DMS 273 (cell line): Measurements from ENCODE around the gene GPC5.

Experiments
- DNase-seq: peaks from one replicate; lab custom pipeline; 2025; ENCODE audit not compliant: unreplicated experiment; lab: John Stamatoyannopoulos, UW

The GPC5 gene

DNA sequence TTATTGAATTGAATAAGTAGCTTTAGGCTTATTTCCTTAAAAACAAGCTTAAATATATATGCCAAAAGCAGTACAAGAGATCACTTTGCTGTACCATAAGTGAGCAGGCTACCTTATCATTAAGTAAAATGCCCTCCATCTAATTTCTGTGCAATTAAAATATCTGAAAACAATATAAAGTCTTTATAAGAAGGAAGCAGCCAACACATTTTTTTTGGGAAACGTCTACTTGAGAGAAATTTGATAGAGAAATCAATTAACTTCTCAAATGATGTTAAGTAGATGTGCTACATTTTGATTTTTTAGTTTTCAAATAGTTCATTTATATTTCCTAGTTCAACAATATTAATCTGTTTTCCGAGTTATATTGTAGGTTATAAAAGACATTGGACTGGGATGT lies 52.5 kb downstream of the GPC5 start:
- no peak for DNase-seq

GRCh38 chr13:91454666-91455065 lies 56.2 kb downstream of the GPC5 start:
- no peak for DNase-seq

DNA sequence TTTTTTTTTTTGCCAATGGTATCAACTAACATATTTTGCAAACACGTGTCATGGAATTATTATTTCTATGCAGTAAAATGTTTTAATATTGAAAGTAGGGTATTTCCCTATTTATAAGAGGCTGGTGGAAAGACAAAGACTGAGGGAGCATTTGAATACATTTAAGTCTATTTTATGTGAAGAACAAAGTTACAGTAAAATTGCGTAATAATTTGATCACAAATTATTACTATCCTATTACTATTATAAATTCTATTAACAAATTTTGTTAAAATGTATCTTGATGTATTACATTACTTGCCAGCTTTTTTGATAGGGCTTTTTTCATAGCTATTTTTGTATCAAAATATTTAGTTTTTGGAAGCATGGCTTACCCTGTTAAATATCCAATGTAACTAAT lies 58.4 kb downstream of the GPC5 start:
- DNase-seq = no peak

- DNase-seq = no peak
Observed at GRCh38 chr13:91459485-91459884, 61.1 kb downstream of the GPC5 start.

DNA sequence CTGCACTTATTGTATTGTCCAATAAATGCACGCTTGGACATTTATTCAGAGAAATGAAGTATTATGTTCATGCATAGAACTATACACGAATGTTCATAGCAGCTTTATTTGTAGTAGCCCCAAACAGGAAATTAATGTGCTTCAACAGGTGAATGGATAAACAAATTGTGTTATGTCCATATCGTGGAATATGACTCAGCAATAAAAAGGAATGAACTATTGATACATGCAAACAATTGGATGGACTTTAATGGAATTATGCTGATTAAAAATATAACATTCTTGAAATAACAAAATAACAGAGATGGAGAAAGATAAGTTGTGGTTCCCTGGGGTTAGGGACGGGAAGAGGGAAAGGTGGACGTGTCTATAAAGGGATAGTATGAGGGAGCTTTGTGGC lies 65.9 kb downstream of the GPC5 start:
- no peak for DNase-seq

DNA sequence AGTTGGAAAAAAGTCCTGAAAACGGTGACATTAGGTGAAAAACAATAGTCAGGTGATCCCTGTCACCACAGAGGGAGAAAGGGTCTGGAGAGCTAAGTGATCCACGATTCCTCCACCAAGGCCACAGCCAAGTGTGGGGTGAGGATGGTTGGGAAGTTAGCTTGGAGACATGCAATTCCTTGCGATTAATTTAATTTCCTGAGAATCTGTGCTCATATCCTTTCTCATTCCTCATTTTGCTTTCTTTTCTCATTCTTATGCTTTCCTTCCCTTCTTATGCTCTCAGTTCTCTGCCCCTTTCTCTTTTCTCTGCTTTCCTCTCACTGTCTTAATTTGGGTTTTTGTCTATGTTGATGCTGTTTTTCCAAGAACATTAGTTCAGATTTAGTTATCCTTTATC lies 68.8 kb downstream of the GPC5 start:
- DNase-seq = no peak

DNA sequence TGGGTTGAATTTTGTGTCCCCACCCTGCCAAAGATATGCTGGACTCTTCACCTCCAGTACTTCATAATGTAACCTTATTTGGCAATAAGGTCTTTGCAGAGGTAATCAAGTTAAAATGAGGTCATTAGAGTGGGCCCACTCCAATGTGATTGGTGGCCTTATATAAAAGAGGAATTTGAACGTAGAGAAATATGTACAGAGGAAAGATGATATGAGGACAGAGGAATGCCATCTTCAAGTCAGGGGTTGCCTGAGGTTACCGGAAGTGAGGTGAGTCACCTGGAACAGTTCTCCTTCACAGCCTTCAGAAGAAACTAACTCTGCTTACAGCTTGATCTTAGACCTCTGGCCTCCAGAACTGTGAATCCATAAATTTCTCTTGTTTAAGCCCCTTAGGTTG lies 69.9 kb downstream of the GPC5 start:
- no peak for DNase-seq

DNA sequence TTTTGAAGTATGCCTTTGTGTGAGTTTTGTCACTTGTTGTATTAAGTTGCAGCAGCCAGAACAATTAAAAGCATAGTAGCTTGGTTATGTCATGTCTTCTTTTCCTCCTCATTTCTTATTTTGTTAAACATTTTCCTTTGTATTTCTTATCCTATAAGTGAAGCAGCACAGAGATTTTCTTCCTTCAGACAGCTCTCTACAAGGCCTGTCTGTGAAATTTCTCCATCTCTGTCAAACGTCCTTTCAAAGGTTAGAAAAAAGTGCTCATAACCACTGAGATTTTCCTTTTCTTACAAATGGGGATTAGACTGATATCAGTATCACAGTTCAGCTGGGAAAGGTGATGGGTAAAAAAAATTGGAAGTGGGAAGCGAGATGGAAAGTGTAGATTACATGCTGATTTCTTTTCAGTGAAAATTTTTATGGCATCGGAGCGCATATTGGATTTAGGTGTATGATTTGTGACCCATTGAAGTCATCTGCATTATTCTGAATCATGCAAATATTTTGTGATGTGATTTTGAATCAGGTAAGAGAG lies 71.7 kb downstream of the GPC5 start:
- DNase-seq = no peak

DNA sequence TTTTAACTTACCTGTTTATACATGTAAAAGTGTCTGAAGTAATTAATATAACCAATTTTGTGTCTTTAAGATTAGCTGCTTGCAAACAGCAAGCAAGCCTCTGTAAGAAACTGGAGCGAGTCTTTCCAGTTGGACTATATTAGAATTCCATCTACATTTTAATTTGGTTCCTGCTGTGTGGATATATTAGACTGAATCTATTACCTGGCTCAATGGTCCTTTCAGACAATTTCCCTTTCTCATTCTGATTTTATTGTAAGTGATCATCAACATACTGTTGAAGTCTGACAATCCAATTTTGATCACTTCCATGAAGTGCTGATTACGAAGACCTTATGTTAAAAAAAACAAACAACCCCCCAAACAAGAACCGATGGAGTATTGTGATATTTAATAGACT lies 72.3 kb downstream of the GPC5 start:
- no peak for DNase-seq

GRCh38 chr13:91482427-91482826 lies 84.0 kb downstream of the GPC5 start:
- no peak for DNase-seq

DNA sequence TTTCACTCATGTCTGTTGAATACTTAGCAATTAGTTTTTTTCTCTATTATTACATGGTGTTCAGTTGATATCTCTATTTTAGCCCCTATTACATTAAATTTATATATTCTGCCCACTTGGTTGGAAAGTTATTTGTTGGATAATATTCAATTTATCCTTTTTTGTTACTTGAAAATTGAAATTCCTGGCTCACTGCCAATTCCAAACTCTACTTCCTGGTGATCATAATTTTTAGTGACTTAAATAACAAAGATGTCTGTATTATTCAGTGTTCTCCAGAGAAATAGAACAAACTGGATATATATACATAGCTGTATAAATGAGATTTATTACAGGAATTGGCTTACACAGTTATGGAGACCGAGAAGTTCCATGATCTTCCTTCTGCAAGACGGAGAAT lies 93.6 kb downstream of the GPC5 start:
- DNase-seq = no peak

DNA sequence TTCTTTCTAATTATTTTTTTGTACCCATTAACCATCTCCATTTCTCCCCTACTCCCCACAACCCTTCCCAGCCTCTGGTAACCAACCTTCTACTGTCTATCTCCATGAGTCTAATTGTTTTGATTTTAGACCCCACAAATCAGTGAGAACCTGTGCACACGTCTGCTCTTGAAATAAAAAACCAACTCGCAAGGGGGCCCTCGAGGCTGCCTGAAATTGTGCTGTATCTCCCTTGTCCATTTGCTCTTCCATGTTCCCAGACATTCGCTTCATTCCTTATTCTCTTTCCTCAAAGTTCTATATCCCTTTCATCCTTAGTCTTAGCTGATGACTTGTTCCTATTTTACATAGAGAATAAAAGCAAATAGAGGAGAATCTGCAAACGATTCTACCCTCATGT lies 95.0 kb downstream of the GPC5 start:
- DNase-seq = no peak

GRCh38 chr13:91498298-91498697 lies 99.9 kb downstream of the GPC5 start:
- no peak for DNase-seq

DNA sequence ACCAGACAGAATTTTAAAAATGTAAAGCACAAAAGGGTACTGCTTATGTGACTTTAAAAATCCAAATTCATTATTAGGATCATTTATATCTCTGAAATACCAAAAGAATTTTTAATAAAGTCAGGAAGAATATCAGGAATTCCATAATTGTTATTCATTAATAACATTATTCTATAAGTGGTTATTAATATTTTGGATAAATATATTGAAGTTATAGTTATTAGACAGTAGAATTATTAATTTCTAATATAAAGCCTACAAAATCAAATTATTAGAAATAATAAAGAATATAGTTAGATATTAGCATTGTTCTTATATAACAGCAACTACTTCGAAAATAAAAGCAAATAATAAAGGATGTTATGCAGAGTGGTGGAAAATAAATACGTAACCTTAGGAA lies 105.8 kb downstream of the GPC5 start:
- DNase-seq = no peak

DNA sequence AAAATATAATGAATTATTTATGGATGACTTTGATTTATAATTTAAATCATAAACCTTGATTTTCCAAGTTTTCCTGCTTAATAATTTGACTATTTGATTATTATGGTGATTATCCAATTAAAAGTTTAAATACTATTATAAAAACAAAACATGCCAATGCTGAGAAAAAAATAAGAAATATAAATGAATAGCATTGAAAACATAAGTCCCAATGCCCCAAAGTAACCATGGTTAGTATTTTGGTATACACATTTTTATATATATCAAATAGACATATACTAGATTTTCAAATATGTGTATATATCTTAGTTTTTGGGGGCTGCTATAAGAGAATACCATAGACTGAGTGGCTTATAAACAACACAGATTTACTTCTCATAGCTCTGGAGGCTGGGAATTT lies 108.3 kb downstream of the GPC5 start:
- DNase-seq = no peak

GRCh38 chr13:91510058-91510457 lies 111.6 kb downstream of the GPC5 start:
- DNase-seq = no peak

DNA sequence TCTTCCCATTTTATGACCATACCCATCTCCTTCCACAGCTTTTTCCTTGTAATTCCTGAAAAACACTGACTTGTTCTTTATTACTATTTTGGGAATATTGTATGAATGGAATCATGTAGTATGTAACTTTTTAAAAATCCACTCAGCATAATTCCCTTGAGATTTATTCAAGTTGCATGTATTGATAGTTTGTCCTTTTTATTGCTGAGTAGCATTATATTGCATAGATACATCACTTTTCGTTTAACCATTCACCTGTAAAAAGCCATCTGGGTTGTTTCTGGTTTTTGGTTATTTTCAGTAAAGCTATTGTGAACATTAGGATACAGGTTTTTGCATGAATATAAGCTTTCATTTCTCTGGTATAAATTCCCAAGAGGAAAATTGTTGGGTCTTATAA lies 115.4 kb downstream of the GPC5 start:
- no peak for DNase-seq

GRCh38 chr13:91516799-91517198 lies 118.4 kb downstream of the GPC5 start:
- DNase-seq = no peak

GRCh38 chr13:91520952-91521351 lies 122.5 kb downstream of the GPC5 start:
- no peak for DNase-seq

DNA sequence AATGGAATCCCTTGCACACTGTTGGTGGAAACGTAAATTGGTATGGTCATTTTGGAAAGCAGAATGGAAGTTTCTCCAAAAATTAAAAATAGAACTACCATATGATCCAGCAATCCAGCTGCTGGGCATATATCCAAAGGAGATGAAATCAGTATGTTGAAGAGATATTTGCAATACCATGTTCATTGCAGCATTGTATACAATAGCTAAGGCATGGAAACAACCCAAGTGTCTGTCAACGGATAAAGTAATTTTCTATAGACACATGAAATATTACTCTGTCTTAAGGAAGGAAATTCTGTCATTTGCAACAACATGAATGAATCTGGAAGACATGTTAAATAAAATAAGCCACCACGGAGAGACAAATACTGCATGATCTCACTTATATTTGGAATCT lies 124.7 kb downstream of the GPC5 start:
- no peak for DNase-seq

DNA sequence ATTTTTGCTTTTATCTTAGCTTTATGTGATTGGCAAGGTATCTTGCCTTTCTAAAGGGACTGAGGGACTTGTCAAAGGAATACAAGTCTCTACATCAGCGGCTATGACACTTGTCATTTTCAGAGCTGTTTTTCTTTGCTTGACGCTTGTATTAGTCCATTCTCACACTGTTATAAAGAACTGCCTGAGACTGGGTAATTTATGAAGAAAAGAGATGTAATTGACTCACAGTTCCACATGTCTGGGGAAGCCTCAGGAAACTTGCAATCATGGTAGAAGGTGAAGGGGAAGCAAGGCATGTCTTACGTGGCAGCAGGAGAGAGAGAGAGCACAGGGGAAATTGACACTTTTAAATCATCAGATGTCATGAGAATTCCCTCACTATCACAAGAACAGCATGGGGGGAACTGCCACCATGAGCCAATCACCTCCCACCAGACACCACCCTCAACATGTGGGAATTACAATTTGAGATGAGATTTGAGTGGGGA lies 128.2 kb downstream of the GPC5 start:
- no peak for DNase-seq

GRCh38 chr13:91529739-91530482 lies 131.5 kb downstream of the GPC5 start:
- DNase-seq = no peak

GRCh38 chr13:91531646-91532045 lies 133.2 kb downstream of the GPC5 start:
- no peak for DNase-seq
